ENCODE measurements around the gene CARD8.

DNA sequence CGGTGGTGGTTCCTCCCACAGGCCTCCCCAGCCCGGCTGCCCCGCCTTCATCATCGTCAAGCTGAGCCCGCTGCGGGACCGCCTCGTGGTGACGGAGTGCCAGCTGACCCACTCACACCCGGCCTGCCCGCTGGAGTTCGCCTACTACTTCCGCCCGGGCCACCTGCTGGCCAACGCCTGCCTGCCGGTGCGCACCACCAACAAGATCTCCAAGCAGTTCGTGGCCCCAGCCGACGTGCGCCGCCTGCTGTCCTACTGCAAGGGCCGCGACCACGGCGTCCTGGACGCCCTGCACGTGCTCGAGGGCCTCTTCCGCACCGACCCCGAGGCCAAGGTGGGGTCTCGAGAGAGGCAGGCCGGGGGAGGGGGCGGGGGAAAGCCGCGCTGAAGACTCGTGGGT lies 73.3 kb downstream of the CARD8 start:
- TF ChIP-seq, protein P1, sequence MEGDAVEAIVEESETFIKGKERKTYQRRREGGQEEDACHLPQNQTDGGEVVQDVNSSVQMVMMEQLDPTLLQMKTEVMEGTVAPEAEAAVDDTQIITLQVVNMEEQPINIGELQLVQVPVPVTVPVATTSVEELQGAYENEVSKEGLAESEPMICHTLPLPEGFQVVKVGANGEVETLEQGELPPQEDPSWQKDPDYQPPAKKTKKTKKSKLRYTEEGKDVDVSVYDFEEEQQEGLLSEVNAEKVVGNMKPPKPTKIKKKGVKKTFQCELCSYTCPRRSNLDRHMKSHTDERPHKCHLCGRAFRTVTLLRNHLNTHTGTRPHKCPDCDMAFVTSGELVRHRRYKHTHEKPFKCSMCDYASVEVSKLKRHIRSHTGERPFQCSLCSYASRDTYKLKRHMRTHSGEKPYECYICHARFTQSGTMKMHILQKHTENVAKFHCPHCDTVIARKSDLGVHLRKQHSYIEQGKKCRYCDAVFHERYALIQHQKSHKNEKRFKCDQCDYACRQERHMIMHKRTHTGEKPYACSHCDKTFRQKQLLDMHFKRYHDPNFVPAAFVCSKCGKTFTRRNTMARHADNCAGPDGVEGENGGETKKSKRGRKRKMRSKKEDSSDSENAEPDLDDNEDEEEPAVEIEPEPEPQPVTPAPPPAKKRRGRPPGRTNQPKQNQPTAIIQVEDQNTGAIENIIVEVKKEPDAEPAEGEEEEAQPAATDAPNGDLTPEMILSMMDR (IDR thresholded peaks at IDR 0.05; ENCODE audit: poor library complexity, severe bottlenecking) = no peak
- TF ChIP-seq EZH2 (IDR thresholded peaks at IDR 0.05; ENCODE audit: borderline replicate concordance, insufficient read depth, low read length, poor library complexity, severe bottlenecking) (no peak), EP300 (conservative IDR thresholded peaks at IDR 0.05; ENCODE audit: poor library complexity, severe bottlenecking) (no peak), RAD21 (conservative IDR thresholded peaks at IDR 0.05) (no peak), POLR2AphosphoS5 (IDR thresholded peaks at IDR 0.05) (no peak), TAF1 (IDR thresholded peaks at IDR 0.05; ENCODE audit: low read depth) (no peak), SMC3 (conservative IDR thresholded peaks at IDR 0.05; ENCODE audit: poor library complexity) (no peak), MXI1 (conservative IDR thresholded peaks at IDR 0.05; ENCODE audit: poor library complexity, severe bottlenecking) (no peak), REST (IDR thresholded peaks at IDR 0.05; ENCODE audit: borderline replicate concordance) (no peak)
